ENCODE measurements around the gene PRSS50.

The PRSS50 gene

GRCh38 chr3:46724424-46724823 is 6.8 kb upstream of the PRSS50 start:
- DNase-seq, result no peak

GRCh38 chr3:46722443-46722842 is 4.8 kb upstream of the PRSS50 start:
- DNase-seq, result no peak

- no peak for DNase-seq
These were observed 3.3 kb upstream of the PRSS50 start for GRCh38 chr3:46721009-46721408.

GRCh38 chr3:46719735-46720271 is 2.1 kb upstream of the PRSS50 start:
- DNase-seq, result no peak

- no peak for DNase-seq
These were observed 1.4 kb upstream of the PRSS50 start for GRCh38 chr3:46719044-46719565.

- DNase-seq, result no peak
These were observed 918 bp downstream of the PRSS50 start for GRCh38 chr3:46716461-46717441.

GRCh38 chr3:46715507-46716175 is 2.0 kb downstream of the PRSS50 start:
- no peak for DNase-seq

GRCh38 chr3:46714728-46715506 is 2.8 kb downstream of the PRSS50 start:
- no peak for DNase-seq

- DNase-seq, result peak; percentile 28
These were observed 3.6 kb downstream of the PRSS50 start for GRCh38 chr3:46713898-46714552.

- no peak for DNase-seq
These were observed 4.4 kb downstream of the PRSS50 start for GRCh38 chr3:46713050-46713897.

- no peak for DNase-seq
These were observed 5.2 kb downstream of the PRSS50 start for GRCh38 chr3:46712191-46713049.

- DNase-seq, result no peak
These were observed 5.9 kb downstream of the PRSS50 start for GRCh38 chr3:46711760-46712159.

- no peak for DNase-seq
These were observed 6.4 kb downstream of the PRSS50 start for GRCh38 chr3:46711305-46711704.

GRCh38 chr3:46710671-46711295 is 6.9 kb downstream of the PRSS50 start:
- DNase-seq, result no peak

- peak; percentile 0 for DNase-seq
These were observed 7.4 kb downstream of the PRSS50 start for GRCh38 chr3:46710229-46710628.

GRCh38 chr3:46709721-46710120 is 7.9 kb downstream of the PRSS50 start:
- peak; percentile 0 for DNase-seq

GRCh38 chr3:46709157-46709654 is 8.5 kb downstream of the PRSS50 start:
- DNase-seq, result no peak

- peak; percentile 1 for DNase-seq
These were observed 9.1 kb downstream of the PRSS50 start for GRCh38 chr3:46708401-46709156.

GRCh38 chr3:46707601-46708011 is 10.1 kb downstream of the PRSS50 start:
- peak; percentile 0 for DNase-seq
